ENCODE data around the gene THYN1.

Gene THYN1

GRCh38 chr11:134207538-134208239, 45.5 kb downstream of the THYN1 start:
- peak; percentile 53 for DNase-seq

- no peak for DNase-seq
These were observed 47.0 kb downstream of the THYN1 start for GRCh38 chr11:134206185-134206584.

- DNase-seq, result no peak
These were observed 47.4 kb downstream of the THYN1 start for GRCh38 chr11:134205729-134206128.

- DNase-seq, result no peak
These were observed 50.5 kb downstream of the THYN1 start for GRCh38 chr11:134202661-134203060.

GRCh38 chr11:134200688-134201087, 52.5 kb downstream of the THYN1 start:
- no peak for DNase-seq

- no peak for DNase-seq
These were observed 53.6 kb downstream of the THYN1 start for GRCh38 chr11:134199531-134199930.
